ENCODE measurements around the gene ZNF827.

ZNF827 gene, protein sequence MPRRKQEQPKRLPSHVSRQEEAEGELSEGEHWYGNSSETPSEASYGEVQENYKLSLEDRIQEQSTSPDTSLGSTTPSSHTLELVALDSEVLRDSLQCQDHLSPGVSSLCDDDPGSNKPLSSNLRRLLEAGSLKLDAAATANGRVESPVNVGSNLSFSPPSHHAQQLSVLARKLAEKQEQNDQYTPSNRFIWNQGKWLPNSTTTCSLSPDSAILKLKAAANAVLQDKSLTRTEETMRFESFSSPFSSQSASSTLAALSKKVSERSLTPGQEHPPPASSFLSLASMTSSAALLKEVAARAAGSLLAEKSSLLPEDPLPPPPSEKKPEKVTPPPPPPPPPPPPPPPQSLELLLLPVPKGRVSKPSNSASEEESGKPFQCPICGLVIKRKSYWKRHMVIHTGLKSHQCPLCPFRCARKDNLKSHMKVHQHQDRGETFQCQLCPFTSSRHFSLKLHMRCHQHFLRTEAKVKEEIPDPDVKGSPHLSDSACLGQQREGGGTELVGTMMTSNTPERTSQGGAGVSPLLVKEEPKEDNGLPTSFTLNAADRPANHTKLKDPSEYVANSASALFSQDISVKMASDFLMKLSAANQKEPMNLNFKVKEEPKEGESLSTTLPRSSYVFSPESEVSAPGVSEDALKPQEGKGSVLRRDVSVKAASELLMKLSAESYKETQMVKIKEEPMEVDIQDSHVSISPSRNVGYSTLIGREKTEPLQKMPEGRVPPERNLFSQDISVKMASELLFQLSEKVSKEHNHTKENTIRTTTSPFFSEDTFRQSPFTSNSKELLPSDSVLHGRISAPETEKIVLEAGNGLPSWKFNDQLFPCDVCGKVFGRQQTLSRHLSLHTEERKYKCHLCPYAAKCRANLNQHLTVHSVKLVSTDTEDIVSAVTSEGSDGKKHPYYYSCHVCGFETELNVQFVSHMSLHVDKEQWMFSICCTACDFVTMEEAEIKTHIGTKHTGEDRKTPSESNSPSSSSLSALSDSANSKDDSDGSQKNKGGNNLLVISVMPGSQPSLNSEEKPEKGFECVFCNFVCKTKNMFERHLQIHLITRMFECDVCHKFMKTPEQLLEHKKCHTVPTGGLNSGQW

DNA sequence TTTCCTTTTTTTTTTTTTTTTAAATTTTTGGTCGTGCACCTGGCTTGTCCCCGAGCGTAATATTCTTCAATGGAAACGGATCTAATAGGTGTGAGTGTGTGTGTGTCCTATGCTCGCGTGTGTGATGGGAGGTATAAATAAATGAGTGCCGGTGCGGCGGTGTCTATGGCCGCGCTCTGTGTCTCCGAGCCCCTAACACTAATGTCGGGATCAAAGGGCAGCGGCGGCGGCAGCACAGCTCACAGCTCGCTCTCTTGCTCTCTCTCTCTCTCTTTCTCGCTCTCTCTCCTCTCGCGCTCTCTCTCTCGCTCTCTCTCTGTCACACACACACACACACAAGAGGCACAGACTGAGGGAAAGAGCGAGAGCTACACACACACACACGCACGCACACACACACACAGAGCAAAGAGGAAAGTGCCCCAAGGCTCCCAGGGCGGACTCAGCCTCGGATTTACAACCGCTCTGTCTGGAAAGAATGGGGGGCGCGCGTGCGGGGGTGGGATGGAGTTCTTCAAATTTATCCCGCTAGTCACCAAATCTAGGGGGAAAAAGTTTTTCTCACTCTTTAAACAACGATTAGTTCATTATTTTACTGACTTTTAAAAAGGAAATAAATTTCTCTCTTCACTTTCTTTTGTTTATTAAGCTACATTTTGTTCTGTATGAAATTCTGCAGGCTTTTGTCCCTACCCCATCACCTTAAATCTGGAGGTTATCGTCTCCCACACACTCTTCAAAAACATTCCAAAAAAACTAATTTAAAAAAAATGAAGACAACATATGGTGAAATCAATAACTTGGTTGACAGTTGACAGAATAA is at the start of gene ZNF827:
Gene ZNF827, minus strand, starts transcription at position 206 of the 823 bp plus-strand sequence. CDS start 416 bp downstream, outside the sequence.
- TF ChIP-seq GATA3 (IDR thresholded peaks at IDR 0.05; ENCODE audit: low read depth, low read length) (no peak), GATA2 (IDR thresholded peaks at IDR 0.05; ENCODE audit: low read depth, low read length) (no peak)

DNA sequence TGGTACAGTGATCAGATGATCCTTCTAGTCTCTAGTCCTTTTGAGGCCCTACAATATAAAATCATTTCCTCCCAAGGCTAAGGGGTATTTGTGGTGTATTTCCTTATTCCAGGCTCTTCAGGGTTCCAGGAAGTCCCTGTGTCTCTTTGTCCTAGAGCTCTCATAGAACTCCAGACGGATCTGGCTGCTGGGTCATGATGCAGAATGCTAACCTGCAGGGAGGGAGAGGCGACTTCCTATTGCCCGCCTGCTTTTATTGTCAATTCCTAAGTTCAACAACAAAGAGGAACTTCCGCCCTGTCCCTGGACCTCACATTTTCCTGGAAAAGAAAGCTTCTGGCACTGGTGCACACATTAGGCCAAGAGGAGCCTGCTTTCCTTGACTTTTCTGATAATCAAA is 45.9 kb upstream of the ZNF827 start:
- TF ChIP-seq GATA2 (IDR thresholded peaks at IDR 0.05; ENCODE audit: low read depth, low read length) (no peak), GATA3 (IDR thresholded peaks at IDR 0.05; ENCODE audit: low read depth, low read length) (no peak)

DNA sequence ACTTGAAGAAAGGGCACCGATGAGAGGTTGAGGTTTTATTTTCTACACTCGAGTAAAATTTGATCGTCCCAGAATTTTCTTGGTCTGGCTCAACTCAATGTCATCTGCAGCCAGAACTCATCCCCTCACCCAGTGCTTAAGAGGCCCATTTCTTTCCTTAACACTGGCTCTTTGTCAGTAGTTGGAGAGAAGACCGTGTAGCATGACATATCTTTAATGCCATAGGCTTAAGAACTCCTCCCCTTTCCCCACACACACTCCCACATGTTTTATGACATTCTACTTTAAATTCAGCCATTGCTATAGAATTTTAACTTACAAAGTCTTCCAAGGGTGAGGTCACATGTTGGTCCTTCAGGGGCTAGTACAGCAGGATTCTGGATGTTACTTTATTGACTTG is 44.2 kb upstream of the ZNF827 start:
- TF ChIP-seq GATA3 (IDR thresholded peaks at IDR 0.05; ENCODE audit: low read depth, low read length) (no peak), GATA2 (IDR thresholded peaks at IDR 0.05; ENCODE audit: low read depth, low read length) (no peak)

DNA sequence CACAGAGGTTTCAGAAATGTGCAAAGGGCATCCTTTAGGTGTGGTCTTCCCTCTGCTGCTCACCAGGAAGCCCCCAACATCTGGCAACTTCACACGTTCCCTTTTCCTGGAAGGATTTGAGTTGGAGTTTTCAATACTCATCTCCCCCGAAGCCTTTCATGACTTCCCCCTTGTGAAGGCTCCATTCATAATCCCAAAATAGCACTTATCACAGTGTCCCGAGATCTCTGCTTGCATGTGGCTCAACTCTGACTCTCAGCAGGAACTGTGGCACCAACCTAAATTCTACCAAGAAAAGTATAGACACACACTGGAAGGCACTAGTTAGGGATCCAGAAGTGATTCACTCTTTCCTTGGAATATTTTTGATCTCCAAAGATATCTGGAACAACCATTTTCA is 40.5 kb upstream of the ZNF827 start:
- TF ChIP-seq GATA3 (IDR thresholded peaks at IDR 0.05; ENCODE audit: low read depth, low read length) (no peak), GATA2 (IDR thresholded peaks at IDR 0.05; ENCODE audit: low read depth, low read length) (no peak)

DNA sequence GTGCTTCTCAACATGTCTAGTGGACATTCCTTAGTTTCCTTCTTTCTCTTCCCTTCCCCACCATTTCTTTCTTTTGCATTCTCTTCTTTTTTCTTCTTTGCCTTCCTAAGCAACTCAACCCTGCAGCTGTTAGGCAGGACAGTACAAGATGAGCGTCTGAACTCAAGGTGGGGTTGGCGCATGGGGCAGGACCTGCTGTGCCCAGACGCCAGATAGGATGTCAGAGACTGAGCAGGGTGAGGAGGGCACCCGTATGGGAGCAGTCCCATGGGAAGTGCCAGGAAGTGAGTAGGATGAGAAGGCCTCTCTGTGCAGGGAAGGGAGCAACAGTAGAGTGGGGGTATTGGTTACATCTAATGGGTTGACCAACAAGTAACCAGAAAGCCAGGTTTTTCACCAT is 38.1 kb upstream of the ZNF827 start:
- TF ChIP-seq GATA2 (IDR thresholded peaks at IDR 0.05; ENCODE audit: low read depth, low read length) (no peak), GATA3 (IDR thresholded peaks at IDR 0.05; ENCODE audit: low read depth, low read length) (no peak)

DNA sequence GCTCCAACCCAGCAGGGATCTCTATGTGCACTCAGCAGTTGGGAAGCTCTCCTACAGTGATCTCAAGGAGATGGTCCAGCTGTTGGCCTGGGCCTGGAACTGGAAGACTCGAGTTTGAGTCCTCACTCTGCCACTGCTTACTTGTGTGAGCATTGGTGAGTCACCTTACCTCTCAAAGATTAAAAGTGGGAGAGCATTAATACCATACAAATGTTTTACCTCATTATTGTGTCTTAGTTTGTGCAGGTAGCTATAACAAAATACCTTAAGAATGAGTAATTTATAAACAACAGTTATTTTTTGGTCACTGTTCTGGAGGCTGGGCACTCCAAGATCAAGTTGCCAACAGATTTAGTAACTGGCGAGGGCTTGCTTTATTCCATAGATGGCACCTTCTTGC is 21.4 kb upstream of the ZNF827 start:
- TF ChIP-seq GATA3 (IDR thresholded peaks at IDR 0.05; ENCODE audit: low read depth, low read length) (no peak), GATA2 (IDR thresholded peaks at IDR 0.05; ENCODE audit: low read depth, low read length) (no peak)

DNA sequence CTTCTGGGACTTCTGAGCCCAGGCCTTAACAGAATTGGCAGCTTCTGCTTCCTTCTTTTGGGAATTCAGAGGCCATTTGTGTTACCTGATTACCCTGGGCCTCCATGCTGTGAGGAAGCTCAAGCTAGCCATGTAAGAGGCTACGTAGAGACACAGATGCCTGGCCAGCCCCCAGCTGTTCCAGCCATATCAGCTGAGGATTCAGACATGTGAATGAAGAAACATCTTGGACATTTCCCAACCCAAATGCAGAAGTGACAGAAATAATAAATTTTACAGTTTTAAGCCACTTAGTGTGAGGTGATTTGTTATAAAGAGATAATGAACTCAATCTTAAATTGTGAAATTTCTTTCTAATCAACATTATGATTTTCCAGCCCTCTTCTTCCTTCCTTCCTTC is 18.7 kb upstream of the ZNF827 start:
- no peak for TF ChIP-seq GATA3 (IDR thresholded peaks at IDR 0.05; ENCODE audit: low read depth, low read length)
- no peak for TF ChIP-seq GATA2 (IDR thresholded peaks at IDR 0.05; ENCODE audit: low read depth, low read length)

DNA sequence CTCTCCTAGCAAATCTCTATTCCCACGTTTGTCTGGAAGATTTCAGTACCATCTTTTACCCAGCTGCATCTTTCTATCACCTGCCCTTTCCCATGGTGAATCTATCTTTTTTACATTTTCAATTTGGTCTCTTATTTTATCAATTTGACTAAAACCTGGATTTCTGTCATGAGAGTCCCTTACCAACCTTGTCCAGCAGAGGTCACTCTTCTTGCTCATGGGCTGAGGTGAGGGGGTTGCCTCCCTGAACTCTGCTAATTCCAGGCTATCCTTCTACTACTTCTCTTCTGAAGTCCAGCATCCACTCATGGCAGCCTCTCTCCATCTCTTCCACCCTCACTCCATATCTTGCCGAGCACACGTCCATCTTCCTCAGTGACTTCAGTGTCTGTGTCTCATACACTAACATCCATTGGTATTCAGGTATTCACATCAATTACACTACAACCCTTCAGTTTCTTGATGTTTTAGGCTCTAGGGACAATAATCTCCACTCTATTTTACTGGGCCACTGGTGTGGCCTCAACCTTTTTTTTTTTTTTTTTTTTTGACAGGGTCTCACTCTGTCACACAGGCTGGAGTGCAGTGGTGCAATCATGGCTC is 17.8 kb upstream of the ZNF827 start:
- TF ChIP-seq GATA2 (IDR thresholded peaks at IDR 0.05; ENCODE audit: low read depth, low read length) (no peak), GATA3 (IDR thresholded peaks at IDR 0.05; ENCODE audit: low read depth, low read length) (no peak)

DNA sequence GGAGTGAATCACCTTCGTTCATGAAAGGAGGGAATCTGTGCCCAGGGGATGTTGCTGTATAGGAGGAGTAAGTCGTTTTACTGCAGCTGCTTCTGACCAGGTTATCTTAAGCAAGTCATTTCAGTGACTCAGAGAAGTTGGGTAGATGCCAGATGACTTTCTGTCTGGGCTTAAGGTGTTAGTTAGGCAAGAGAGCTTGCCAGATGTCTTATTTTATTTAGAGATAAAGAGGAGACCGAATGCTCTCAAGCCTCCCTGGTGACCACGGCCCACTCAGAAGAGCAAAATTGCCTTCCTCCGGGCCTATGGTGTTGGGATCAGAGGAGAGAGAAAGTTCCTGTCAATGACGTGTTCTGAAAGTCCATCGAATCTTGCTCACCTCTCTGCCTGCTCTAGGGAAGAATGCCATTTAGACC is 16.3 kb upstream of the ZNF827 start:
- TF ChIP-seq GATA2 (IDR thresholded peaks at IDR 0.05; ENCODE audit: low read depth, low read length) (no peak), GATA3 (IDR thresholded peaks at IDR 0.05; ENCODE audit: low read depth, low read length) (no peak)

DNA sequence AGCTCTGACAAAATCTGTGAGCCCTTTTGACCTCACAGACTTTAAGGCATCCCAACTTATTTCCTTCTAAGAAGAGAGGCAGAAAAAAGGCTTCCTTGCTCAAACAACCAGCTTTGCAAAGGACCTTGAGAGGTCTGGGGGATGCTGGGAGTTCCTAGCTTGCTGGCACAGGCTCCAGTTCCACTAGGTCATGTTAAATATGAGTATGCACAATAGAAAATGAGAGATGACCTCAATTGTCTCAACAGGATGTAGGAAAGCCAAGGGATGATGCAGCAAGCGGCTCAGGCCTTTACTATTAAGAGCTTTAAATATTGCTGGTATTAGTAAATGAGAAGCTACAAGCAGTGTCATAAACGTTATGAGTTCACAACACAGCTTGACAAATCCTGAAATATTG is 13.3 kb upstream of the ZNF827 start:
- TF ChIP-seq GATA3 (IDR thresholded peaks at IDR 0.05; ENCODE audit: low read depth, low read length) (no peak), GATA2 (IDR thresholded peaks at IDR 0.05; ENCODE audit: low read depth, low read length) (no peak)

DNA sequence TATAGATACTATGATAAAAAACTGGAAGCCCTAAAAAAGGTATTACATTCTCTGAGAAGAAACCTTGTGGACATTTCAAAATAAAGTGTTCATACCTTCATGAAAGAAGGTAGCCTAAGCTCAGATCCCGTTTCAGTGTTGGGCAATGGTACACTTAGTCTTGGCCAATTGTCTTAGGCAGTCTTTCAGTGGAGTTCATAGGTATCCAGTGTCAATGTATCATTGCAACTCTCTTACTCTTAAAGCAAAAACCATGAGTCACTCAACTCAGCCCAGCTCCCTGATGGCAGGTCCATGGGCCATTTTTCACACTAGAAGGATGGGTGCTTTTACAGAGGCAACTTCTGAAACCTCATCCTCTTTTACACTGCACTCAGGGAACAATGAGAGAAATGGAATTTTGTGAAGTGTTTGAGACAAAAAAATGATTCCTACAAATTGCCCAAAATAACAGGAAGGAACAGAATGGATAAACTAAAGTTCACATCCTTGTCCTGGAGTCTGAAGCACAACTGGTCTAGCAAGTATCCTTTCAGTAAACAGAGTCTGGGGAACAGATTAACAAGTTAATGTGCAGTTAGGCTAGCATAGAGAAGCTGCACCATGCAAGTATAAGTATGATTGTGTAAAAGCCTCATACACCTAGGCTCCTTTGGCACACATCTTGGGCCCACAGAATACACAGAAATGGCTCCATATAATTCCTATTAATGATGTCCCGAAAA is 7.0 kb upstream of the ZNF827 start:
- TF ChIP-seq GATA2 (IDR thresholded peaks at IDR 0.05; ENCODE audit: low read depth, low read length): no peak
- no peak for TF ChIP-seq GATA3 (IDR thresholded peaks at IDR 0.05; ENCODE audit: low read depth, low read length)

DNA sequence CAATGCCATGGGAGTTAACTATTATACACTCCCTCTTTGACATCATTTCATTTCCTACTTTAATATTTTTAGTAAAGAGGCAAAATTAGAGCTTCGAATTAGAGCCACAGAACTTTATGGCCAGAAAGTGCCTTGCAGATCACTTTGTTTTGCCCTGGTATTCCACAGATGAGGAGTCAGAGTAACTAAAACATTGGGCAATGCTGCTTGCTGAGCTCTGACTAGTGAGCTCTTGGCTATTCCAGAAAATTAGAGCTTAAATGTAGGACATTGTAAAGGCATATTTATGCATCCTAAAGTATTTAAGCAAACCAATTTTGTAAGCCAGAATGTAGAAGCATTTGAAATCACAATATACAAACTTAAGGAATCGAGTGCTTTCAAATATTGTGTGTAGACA is 6.3 kb upstream of the ZNF827 start:
- no peak for TF ChIP-seq GATA2 (IDR thresholded peaks at IDR 0.05; ENCODE audit: low read depth, low read length)
- no peak for TF ChIP-seq GATA3 (IDR thresholded peaks at IDR 0.05; ENCODE audit: low read depth, low read length)

DNA sequence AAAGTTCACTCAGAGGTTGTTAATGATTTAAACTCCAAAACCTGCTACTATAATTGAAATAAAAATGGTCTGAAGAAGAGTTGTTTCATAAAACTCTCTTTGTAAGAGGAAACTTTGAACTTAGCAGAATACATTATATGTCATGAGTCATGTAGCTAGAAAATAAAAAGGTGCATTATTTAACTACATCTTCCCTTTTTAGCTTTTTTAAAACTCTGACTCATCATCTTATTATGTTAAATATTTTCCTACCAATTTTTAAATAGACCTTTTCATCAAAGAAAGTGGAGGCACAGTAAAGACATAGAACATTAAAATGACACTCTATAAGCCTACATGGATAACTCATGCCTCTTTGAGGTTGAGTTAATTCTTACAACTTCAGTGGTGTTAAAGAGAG is 1.2 kb upstream of the ZNF827 start:
- TF ChIP-seq GATA3 (IDR thresholded peaks at IDR 0.05; ENCODE audit: low read depth, low read length) (no peak), GATA2 (IDR thresholded peaks at IDR 0.05; ENCODE audit: low read depth, low read length) (no peak)

Data from SH-SY5Y (cell line).